T-helper 2 cell treated with Interferon-gamma antibody and Interleukin-4, amounts not matched to agents 5 μg/mL and 100 μg/mL, for 36 hours (primary cell): Measurements from ENCODE around the gene CERS3.
A peak's percentile ranks its signal among the peaks of the same experiment; 100 is the strongest.

Source experiments
- DNase-seq: peaks from one replicate; pipeline ENCODE4 v3.0.0; 2021; ENCODE audit warnings: low spot score
- H3K27ac Mint-ChIP-seq: one replicate; pipeline ENCODE4 v1.8.0; 2021; ENCODE audit warnings: mild to moderate bottlenecking, mixed read lengths
- H3K27me3 Mint-ChIP-seq: one replicate; pipeline ENCODE4 v1.8.0; 2021; ENCODE audit warnings: low read depth, mixed read lengths
- H3K36me3 Mint-ChIP-seq: one replicate; pipeline ENCODE4 v1.8.0; 2021; ENCODE audit warnings: low read depth, mixed read lengths
- H3K4me1 Mint-ChIP-seq: one replicate; pipeline ENCODE4 v1.8.0; 2021; ENCODE audit warnings: low read depth, mixed read lengths
- H3K4me3 Mint-ChIP-seq: one replicate; pipeline ENCODE4 v1.8.0; 2022; ENCODE audit warnings: mild to moderate bottlenecking, moderate library complexity, mixed read lengths
- H3K9me3 Mint-ChIP-seq: one replicate; pipeline ENCODE4 v1.8.0; 2021; ENCODE audit warnings: mixed read lengths

Gene CERS3

DNA sequence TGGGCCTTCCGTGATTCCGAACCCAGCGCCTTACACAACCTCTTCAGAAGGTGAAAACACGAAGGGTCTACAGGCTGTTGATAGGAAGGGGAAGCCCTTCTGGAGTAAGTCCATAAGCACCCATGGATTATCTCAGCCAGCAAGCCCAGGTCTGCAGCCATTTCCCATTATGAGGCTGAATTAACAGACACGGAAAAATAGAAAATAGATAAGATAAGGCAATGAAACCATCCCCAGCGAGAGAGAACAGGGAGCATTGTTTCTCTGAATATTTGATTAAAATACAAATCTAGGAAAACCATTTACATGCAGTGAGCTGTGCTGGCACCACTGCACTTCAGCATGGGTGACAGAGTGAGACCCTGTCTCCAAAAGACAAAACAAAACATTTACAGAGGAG is 16.2 kb upstream of the CERS3 start:
- Mint-ChIP-seq H3K4me3 (no peak overlapping the region), H3K36me3 (no peaks in the 10 kb centered on the region), H3K27me3 (no peaks in the 10 kb centered on the region), H3K9me3 (no peaks in the 10 kb centered on the region), H3K4me1 (no peaks in the 10 kb centered on the region), H3K27ac (no peak overlapping the region)
- DNase-seq, result no peak

DNA sequence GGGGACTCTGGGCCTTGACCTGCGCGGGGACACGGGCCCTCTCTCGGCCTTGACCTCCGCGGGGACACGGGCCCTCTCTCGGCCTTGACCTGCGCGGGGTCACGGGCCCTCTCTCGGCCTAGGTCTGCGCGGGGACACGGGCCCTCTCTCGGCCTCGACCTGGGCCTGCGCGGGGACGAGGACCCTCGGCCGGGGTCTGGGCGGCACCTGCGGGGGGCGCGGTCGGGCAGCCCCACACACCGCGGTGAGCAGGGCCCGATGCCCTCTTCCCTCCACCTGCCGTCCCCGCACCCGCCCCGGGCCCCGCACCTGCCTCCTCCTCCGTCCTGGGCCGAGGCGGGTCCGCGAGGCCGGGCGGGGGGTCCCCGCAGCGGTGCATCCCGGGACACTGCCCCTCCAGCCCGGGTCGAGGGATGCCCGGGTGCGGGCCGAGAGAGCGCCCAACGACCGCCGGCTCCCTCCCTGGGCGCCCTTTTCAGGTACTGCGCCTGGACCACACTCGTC is 15.6 kb upstream of the CERS3 start:
- DNase-seq, result no peak
- no peaks in the 10 kb centered on the region for H3K9me3 Mint-ChIP-seq
- H3K27me3 Mint-ChIP-seq, result no peaks in the 10 kb centered on the region
- H3K4me3 Mint-ChIP-seq, result no peak overlapping the region
- no peaks in the 10 kb centered on the region for H3K36me3 Mint-ChIP-seq
- H3K4me1 Mint-ChIP-seq, result no peaks in the 10 kb centered on the region
- H3K27ac Mint-ChIP-seq, result no peak overlapping the region

DNA sequence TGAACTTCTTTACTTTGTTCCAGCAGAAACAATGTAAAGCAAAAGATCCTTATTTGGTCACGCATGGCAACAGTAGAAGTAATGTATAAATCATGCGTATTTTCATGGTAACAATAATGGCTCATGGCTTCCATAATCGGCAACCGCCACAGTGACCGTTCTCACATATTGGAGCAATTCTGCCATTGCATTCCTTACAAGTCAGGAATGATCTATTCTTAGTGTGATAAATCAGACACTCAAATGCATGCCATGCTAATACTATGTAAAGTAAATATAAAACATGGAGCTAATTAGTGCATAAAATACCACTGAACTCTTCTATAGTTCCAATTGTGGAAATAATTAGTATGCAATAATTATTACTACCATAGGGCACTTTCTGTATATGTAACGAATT is 13.5 kb upstream of the CERS3 start:
- no peaks in the 10 kb centered on the region for H3K36me3 Mint-ChIP-seq
- no peaks in the 10 kb centered on the region for H3K27me3 Mint-ChIP-seq
- no peak overlapping the region for H3K4me3 Mint-ChIP-seq
- no peak for DNase-seq
- H3K9me3 Mint-ChIP-seq, result no peaks in the 10 kb centered on the region
- no peak overlapping the region for H3K27ac Mint-ChIP-seq
- no peaks in the 10 kb centered on the region for H3K4me1 Mint-ChIP-seq

DNA sequence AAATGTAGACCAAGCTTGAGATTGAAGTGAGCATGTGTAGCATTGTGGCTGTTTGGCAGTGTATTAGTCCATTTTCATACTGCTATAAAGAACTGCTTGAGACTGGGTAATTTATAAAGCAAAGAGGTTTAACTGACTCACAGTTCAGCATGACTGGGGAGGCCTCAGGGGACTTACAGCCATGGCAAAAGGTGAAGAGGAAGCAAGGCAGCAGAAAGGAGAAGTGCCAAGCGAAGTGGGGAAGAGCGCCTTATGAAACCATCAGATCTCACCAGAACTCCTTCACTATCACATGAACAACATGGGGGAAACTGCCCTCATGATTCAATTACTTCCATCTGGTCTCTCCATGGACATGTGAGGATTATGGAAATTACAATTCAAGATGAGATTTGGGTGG is 8.6 kb upstream of the CERS3 start:
- no peak for DNase-seq
- no peak overlapping the region for H3K4me3 Mint-ChIP-seq
- H3K27ac Mint-ChIP-seq, result no peak overlapping the region
- H3K36me3 Mint-ChIP-seq, result no peaks in the 10 kb centered on the region
- no peaks in the 10 kb centered on the region for H3K9me3 Mint-ChIP-seq
- H3K4me1 Mint-ChIP-seq, result no peaks in the 10 kb centered on the region
- H3K27me3 Mint-ChIP-seq, result peaks cover 2% of the 10 kb centered on the region

DNA sequence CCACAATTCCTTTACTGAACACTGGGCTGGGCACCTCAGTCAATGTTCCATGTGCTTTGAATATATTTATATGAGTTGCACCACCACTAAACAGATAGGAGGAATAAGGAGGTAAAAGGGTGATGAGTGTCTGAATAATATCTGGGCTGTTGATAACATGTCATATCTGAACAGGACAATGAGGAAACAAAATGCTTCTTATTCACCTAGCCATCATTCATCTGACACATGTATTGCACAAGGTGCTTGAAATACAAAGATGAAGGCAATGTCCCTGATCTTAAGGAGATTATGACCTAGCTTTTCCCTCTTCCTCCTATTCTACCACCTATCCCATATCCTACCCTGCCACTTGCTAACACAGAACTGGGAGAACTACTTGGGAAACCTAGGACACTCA is 8.0 kb upstream of the CERS3 start:
- DNase-seq, result no peak
- Mint-ChIP-seq H3K4me1 (no peaks in the 10 kb centered on the region), H3K27ac (no peak overlapping the region), H3K36me3 (no peaks in the 10 kb centered on the region), H3K27me3 (peaks cover 2% of the 10 kb centered on the region), H3K4me3 (no peak overlapping the region), H3K9me3 (no peaks in the 10 kb centered on the region)

DNA sequence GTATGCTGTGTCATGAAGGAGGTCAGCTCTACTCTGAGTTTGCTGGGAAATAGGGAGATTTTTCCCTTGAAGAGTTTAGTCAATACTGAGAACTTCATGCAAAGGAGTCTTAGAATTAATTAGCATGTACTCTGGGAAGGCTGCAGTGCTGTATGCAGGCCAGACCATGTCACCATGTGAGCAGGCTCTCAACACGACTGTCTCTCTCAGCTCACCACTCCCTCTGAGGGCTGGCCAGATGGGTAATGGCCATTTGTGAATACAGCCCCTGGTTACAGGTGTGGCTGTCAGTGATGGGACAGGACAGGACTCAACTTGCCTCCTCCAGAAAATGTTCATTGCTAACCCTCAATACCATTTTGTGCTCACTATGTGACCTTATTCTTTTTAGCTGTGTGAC is 5.1 kb upstream of the CERS3 start:
- no peak overlapping the region for H3K4me3 Mint-ChIP-seq
- H3K9me3 Mint-ChIP-seq, result no peaks in the 10 kb centered on the region
- no peaks in the 10 kb centered on the region for H3K4me1 Mint-ChIP-seq
- H3K27me3 Mint-ChIP-seq, result peaks cover 2% of the 10 kb centered on the region
- H3K27ac Mint-ChIP-seq, result no peak overlapping the region
- no peaks in the 10 kb centered on the region for H3K36me3 Mint-ChIP-seq
- DNase-seq, result no peak

DNA sequence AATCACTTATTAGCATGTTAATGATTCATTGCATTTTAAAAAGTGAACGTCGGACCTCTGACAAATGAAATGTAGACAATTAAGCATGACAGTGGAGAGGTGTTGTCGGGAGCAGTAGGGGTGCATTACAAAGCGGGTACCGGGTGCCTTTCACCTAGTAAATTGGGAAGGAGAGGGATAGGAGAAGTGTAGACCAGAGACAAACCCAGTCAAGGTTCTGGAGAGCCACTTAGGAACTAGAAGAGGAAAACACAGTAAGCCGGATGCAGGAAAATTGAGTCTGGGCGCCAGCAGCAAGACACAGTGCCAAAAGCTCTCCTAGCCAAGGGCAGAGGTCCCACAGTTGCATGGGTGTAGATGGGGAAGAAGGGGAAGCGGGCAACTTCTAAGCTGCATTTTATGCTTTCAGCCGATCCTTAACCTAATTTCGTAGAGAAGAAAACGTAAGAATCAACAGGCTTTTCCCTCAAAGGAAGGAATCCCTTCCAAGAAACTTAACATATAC is 3.1 kb upstream of the CERS3 start:
- Mint-ChIP-seq H3K36me3 (no peaks in the 10 kb centered on the region), H3K9me3 (no peaks in the 10 kb centered on the region), H3K27ac (no peak overlapping the region), H3K4me3 (no peak overlapping the region), H3K4me1 (no peaks in the 10 kb centered on the region), H3K27me3 (peaks cover 2% of the 10 kb centered on the region)
- DNase-seq, result no peak

DNA sequence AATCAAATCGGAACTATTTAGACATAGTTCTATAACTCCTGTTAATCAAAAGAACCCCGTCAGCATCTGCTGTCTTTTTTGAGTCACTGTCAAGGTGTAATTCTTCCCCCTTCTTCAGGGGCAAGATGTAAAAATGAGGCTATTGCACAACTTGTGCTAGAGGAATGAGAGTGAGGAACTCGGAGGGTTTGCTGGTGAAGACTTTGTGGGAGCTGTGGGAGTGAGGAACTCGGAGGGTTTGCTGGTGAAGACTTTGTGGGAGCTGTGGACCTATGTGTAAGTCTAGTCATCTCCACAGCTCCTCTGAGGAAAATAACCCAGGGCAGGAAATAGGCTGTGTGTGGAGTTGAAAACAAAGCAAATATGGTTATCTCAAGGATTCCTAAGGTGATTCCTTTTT is 2.5 kb upstream of the CERS3 start:
- peaks cover 2% of the 10 kb centered on the region for H3K27me3 Mint-ChIP-seq
- no peak overlapping the region for H3K4me3 Mint-ChIP-seq
- H3K36me3 Mint-ChIP-seq, result no peaks in the 10 kb centered on the region
- no peaks in the 10 kb centered on the region for H3K4me1 Mint-ChIP-seq
- H3K27ac Mint-ChIP-seq, result no peak overlapping the region
- DNase-seq, result no peak
- no peaks in the 10 kb centered on the region for H3K9me3 Mint-ChIP-seq

DNA sequence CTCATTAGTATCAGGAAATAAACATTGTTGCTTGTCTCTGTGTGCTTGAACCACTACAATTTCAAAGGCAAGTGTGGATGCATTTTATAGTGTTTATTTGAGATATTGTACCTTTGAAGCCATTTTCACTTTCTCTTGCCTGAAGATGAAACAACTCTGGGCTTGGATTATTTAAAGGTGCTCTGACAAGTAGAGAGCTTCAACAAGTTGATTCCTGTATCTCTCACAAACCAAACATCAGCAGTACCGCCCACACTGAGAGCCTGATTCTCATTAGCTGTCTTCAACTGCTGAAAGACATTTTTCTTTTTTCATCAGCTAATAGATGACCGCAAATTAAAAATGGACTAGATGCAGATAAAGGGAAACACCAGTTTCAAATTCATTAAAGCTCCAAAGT is 806 bp upstream of the CERS3 start:
- no peak overlapping the region for H3K4me3 Mint-ChIP-seq
- H3K9me3 Mint-ChIP-seq, result no peaks in the 10 kb centered on the region
- no peaks in the 10 kb centered on the region for H3K4me1 Mint-ChIP-seq
- peaks cover 2% of the 10 kb centered on the region for H3K27me3 Mint-ChIP-seq
- no peak for DNase-seq
- H3K27ac Mint-ChIP-seq, result no peak overlapping the region
- no peaks in the 10 kb centered on the region for H3K36me3 Mint-ChIP-seq

DNA sequence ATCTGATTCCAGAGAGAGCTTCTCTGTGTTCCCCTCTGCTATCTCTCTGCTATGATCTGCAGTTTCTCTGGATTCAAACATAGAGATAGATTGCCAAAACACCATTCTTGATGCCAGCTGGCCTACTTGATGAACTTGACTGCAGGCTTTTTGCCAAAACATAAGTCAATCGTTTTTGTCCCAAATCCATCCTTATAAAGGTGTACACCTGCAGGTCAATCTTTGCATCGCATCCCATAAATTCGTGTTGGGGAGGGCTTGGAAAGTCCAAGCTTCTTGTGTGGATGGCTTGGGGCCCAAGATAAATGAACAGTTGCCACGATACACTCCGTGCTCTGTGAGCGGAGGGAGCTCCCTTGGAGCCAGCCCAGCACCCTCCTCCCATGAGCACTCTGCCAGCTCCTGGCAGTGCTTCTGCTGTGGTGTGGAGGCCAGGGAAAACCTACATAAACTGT is 2.7 kb downstream of the CERS3 start:
- no peak for DNase-seq
- no peaks in the 10 kb centered on the region for H3K36me3 Mint-ChIP-seq
- no peak overlapping the region for H3K4me3 Mint-ChIP-seq
- H3K9me3 Mint-ChIP-seq, result peaks cover 9% of the 10 kb centered on the region
- H3K4me1 Mint-ChIP-seq, result peaks cover 4% of the 10 kb centered on the region
- H3K27me3 Mint-ChIP-seq, result no peaks in the 10 kb centered on the region
- H3K27ac Mint-ChIP-seq, result no peak overlapping the region

DNA sequence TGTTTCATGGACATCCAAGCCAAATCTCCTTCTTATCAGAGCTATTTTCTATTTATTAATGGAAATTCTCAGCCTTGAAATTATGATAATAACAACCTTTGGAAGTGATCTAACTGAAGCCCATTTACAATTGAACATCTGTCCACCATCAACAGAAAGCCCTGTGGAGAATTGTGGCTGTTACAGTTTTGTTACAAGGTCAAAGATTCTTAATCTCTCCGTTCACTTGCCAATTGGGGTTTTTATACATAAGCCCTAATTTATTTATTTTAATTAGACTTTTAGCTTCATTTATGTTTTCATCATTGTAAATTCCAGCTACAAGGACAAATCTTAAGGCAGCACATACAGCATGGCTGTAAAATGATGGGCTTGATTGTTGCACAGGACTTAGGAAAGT is 3.3 kb downstream of the CERS3 start:
- peaks cover 9% of the 10 kb centered on the region for H3K9me3 Mint-ChIP-seq
- H3K27me3 Mint-ChIP-seq, result no peaks in the 10 kb centered on the region
- DNase-seq, result no peak
- no peak overlapping the region for H3K4me3 Mint-ChIP-seq
- no peak overlapping the region for H3K27ac Mint-ChIP-seq
- H3K4me1 Mint-ChIP-seq, result peaks cover 10% of the 10 kb centered on the region
- no peaks in the 10 kb centered on the region for H3K36me3 Mint-ChIP-seq

DNA sequence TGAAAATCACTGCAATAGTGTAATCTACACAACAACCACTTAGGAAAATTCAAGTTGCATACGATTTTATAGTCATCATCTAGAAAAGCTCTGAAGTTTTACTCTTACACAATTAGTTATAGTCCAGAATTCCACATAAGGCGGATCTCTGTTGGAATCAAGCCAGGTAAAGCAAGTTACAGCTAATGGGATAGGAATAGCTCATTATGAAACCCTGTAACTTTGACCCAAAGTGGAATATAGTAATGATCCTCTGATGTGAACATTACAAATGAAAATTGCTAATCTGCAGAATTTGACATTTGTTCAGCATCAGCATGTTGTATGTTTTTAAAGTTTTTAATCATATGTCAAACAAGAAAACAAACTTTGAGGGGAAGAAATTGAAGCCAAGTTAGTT is 4.4 kb downstream of the CERS3 start:
- H3K4me1 Mint-ChIP-seq, result peaks cover 19% of the 10 kb centered on the region
- H3K27me3 Mint-ChIP-seq, result no peaks in the 10 kb centered on the region
- H3K9me3 Mint-ChIP-seq, result peaks cover 9% of the 10 kb centered on the region
- H3K36me3 Mint-ChIP-seq, result no peaks in the 10 kb centered on the region
- no peak overlapping the region for H3K4me3 Mint-ChIP-seq
- no peak for DNase-seq
- H3K27ac Mint-ChIP-seq, result no peak overlapping the region

DNA sequence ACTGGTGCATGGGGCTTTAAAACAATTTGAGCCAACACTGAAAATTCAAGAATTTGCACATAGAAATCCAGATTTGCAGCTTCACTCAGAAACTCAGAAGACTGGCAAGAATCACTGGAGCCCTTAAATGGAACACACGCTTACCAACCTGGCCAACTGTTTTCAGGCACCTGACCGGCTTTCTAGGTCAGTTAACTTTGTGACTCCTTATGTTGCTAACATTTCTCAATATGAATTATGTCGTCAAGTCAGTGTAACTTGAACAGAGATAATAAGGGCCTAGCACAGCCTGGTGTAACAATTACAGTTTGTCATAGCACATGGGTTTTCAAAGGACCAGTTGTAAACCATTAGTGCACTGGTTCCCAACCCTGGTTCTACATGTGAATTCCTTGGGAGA is 6.8 kb downstream of the CERS3 start:
- Mint-ChIP-seq H3K4me1 (peaks cover 19% of the 10 kb centered on the region), H3K27me3 (no peaks in the 10 kb centered on the region), H3K36me3 (no peaks in the 10 kb centered on the region), H3K27ac (no peak overlapping the region), H3K9me3 (peaks cover 9% of the 10 kb centered on the region), H3K4me3 (no peak overlapping the region)
- DNase-seq, result no peak

DNA sequence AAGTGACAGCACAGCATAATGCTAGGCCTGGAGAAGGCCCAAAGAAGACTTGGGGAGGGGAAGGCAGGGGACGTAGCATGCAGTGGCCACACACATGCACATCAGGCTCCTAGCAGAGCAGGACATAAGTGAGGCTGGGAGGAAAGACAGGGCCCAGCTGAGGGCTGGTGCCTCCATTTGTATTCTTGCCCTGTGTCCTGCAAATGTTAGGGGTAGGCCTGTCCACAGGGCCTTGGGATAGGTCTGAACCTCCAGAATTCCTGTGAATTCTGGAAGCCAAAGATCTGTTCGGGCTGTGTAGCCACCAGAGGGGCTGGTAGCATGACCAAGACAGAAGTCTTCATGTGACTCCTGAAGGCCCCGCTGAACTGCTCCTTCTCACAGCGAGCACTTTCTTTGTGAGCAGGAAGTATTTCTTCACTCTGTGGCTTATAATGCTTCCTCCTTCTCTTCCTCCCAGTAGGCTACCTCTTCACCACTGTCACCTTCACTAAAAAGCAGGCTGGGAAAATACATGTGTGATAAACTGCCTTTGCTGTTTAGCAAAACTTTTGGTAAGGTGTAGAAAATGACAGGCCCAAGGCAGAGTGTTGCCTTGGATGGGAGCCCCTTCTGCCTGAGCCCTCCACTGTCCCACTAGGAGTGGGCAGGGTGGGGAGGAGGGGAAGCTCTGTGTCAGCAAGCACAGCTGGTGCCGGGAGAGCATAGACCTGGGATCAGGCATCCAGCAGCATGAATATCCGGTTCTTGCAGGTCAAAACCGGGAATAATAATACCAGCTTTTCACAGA is 8.4 kb downstream of the CERS3 start:
- peaks cover 9% of the 10 kb centered on the region for H3K9me3 Mint-ChIP-seq
- no peaks in the 10 kb centered on the region for H3K27me3 Mint-ChIP-seq
- H3K4me3 Mint-ChIP-seq, result peak overlapping the region; percentile 54
- no peak for DNase-seq
- H3K36me3 Mint-ChIP-seq, result no peaks in the 10 kb centered on the region
- peaks cover 19% of the 10 kb centered on the region for H3K4me1 Mint-ChIP-seq
- H3K27ac Mint-ChIP-seq, result no peak overlapping the region

DNA sequence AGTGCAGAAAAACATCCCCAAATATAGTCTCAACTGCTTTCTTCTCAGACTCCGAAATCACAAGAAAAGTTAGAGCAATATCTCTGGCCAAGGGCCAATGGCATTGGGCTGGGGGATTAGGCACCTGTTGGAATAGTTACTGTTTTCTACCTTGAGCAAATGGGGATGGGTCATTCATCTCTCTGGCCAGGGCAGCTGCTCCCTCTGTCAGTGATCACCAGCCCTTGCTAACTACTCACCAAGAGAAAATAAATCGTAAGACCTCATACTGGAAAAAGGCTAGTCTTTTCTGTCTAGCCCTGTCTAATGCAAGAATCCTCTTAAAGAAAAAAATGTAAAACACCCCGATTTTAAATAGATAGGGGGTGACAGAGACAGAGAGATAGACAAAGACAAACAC is 10.9 kb downstream of the CERS3 start:
- H3K4me1 Mint-ChIP-seq, result peaks cover 19% of the 10 kb centered on the region
- H3K36me3 Mint-ChIP-seq, result no peaks in the 10 kb centered on the region
- H3K4me3 Mint-ChIP-seq, result no peak overlapping the region
- peaks cover 4% of the 10 kb centered on the region for H3K9me3 Mint-ChIP-seq
- no peak for DNase-seq
- H3K27me3 Mint-ChIP-seq, result peaks cover 2% of the 10 kb centered on the region
- H3K27ac Mint-ChIP-seq, result no peak overlapping the region
